LNCAP (cell line): ENCODE measurements around the gene TRAK1.

Source experiments
- CTCF ChIP-seq: fragments of 450-650 bp; IDR thresholded peaks from 2 replicates; pipeline ENCODE4 v1.5.1; 2017; ENCODE audit warnings: mild to moderate bottlenecking

Gene TRAK1

GRCh38 chr3:42176242-42177034 is 85.3 kb downstream of the TRAK1 start:
- TF ChIP-seq CTCF = no peak

GRCh38 chr3:42177068-42177800 is 86.1 kb downstream of the TRAK1 start:
- no peak for TF ChIP-seq CTCF

GRCh38 chr3:42177801-42178150 is 86.6 kb downstream of the TRAK1 start:
- TF ChIP-seq CTCF = no peak

GRCh38 chr3:42179110-42179725 is 88.1 kb downstream of the TRAK1 start:
- no peak for TF ChIP-seq CTCF

- TF ChIP-seq CTCF = no peak
Measured at GRCh38 chr3:42180901-42181300, 89.7 kb downstream of the TRAK1 start.

GRCh38 chr3:42182555-42182954 is 91.4 kb downstream of the TRAK1 start:
- no peak for TF ChIP-seq CTCF

GRCh38 chr3:42183991-42184632 is 93.0 kb downstream of the TRAK1 start:
- no peak for TF ChIP-seq CTCF
